Mononuclear cell (primary cell): ENCODE measurements around the gene LRRC8B. TPM values are rescaled to one million over a fixed set of nuclear protein-coding genes. Genes with fewer than 3 reads are reported as not detected.
"Not testable (repeated sequence)": the region's sequence is repeated elsewhere in the genome, so short reads cannot be mapped to it uniquely, and the experiment has no call there.

Source experiments
- H3K27me3 ChIP-seq: 2 replicates; pipeline ENCODE4 v1.6.0; 2011; ENCODE audit warnings: low read length, control low read depth; ENCODE audit not compliant: insufficient read depth
- H3K4me1 ChIP-seq: 2 replicates; pipeline ENCODE4 v1.5.1; 2011; ENCODE audit warnings: mild to moderate bottlenecking, low read length, control low read depth; ENCODE audit not compliant: insufficient read depth
- H3K4me3 ChIP-seq: 2 replicates; pipeline ENCODE4 v1.5.1; 2011; ENCODE audit warnings: mild to moderate bottlenecking, low read length, moderate library complexity
- H3K9me3 ChIP-seq: 2 replicates; pipeline ENCODE4 v1.5.1; 2011; ENCODE audit warnings: low read depth, mild to moderate bottlenecking, control low read depth, low read length
- total RNA-seq: library from RNA; depleted of rRNA; stranded (reverse); fragments of >200 nt; gene quantifications from one replicate; pipeline ENCODE4 v1.2.3, GENCODE V29; 2012

The LRRC8B gene
- total RNA-seq, 1 donor, result 25.3 TPM

DNA sequence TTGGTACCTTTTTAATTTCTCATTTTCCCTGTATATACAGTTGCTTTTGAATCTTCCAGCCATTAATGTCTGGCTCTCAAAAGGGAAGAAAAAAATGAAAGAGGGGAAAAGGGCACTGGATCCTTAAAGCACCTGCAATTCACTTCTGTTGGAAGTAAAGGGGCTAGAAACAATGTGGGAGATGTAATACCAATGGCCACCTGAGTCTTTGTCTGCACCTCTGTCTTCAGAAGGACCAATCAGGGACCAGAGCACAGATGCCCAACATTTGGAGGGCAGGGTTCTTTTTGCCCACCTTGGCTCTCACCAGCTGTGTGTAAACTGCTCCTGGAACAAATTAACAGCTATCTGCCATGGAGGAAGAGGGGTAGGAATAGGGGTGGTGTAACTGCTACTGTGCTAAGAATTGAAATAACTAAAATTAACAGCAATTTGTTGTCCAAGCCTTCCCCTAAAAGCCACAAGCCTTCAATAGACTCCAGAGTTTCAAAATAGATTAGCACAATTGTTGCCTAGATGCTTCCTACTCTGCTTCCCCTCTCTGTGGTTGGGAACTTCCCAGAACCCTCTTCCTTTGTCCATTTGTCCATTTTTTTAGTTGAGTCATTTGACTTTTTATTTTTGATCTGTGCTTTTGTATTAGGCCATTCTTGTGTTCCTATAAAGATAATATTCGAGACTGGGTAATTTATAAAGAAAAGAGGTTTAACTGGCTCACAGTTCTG is 11.5 kb upstream of the LRRC8B start:
- H3K4me3 ChIP-seq, result no peak overlapping the region
- H3K9me3 ChIP-seq, result peaks cover 5% of the 10 kb centered on the region
- no peaks in the 10 kb centered on the region for H3K27me3 ChIP-seq
- no peaks in the 10 kb centered on the region for H3K4me1 ChIP-seq

DNA sequence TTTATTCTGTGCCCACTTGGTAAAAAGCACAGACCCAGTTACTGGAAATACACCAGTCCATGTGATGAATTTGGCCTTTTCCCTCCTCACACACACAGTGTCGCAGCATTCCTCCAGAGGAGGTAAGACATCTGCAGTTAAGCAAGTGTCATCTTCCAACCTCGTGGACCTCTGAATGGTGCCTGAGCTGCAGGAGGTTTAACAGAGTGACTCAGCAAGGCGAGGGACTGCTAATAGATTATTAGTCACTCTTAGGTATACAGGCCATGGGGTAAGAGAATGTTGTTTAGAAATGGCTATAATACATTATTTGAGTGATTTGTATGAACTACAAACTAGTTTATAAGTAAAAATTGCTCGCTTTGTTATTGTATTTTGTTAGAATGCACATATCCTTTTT is 8.6 kb upstream of the LRRC8B start:
- Histone ChIP-seq H3K9me3 (no peaks in the 10 kb centered on the region), H3K27me3 (no peaks in the 10 kb centered on the region), H3K4me3 (no peak overlapping the region), H3K4me1 (no peaks in the 10 kb centered on the region)

DNA sequence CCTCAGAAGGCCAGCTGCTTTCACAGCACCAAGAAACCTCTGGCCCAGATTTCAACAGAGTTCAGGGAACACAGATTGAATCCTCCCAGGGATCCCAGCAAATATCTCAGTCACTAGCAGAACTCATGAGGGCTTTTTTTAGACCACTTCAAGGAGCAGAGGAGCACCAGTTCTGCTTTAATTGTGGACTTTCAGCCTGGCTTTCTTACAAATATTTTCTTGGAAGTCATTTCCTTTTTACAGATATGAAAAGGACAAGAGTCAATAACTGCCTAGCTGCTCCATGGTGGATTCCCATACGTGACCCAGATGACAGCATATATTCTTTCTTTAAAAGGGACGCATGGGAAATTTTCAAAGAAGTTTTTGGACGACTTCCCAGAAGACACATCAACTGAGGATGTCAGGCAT is 6.4 kb upstream of the LRRC8B start:
- Histone ChIP-seq H3K9me3 (no peaks in the 10 kb centered on the region), H3K4me3 (no peak overlapping the region), H3K27me3 (no peaks in the 10 kb centered on the region), H3K4me1 (no peaks in the 10 kb centered on the region)

DNA sequence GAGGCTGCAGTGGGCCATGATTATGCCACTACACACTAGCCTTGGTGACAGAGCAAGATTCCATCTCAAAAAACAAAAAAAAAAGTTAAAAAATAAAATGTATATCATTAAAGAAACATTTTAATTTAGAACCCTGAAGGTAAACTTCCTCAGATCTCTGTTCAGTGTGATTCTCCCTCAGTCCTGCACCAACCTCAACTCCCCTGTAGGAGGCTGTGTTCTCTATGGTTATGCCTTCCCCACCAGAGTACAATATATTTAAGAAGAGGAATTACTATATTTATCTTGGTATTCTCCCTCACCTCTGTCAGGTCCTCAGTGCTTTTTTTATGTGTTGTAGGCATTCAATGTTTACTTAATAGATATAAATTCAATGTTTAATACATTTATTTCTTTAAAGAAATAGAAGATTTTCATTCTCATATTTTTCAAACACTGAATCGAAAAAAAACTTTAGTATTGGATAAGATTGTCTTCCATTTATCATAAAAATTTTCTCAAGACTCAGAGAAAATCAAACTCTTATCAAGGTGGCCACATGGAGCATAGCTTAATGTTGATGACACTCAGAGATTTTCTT is 4.8 kb upstream of the LRRC8B start:
- Histone ChIP-seq H3K27me3 (no peaks in the 10 kb centered on the region), H3K4me3 (no peak overlapping the region), H3K4me1 (peaks cover 9% of the 10 kb centered on the region), H3K9me3 (no peaks in the 10 kb centered on the region)

DNA sequence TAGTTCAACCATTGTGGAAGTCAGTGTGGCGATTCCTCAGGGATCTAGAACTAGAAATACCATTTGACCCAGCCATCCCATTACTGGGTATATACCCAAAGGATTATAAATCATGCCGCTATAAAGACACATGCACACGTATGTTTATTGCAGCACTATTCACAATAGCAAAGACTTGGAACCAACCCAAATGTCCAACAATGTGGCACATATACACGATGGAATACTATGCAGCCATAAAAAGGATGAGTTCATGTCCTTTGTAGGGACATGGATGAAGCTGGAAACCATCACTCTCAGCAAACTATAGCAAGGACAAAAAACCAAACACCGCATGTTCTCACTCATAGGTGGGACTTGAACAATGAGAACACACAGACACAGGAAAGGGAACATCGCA is 2.7 kb upstream of the LRRC8B start:
- H3K4me3 ChIP-seq, result not testable (repeated sequence)

DNA sequence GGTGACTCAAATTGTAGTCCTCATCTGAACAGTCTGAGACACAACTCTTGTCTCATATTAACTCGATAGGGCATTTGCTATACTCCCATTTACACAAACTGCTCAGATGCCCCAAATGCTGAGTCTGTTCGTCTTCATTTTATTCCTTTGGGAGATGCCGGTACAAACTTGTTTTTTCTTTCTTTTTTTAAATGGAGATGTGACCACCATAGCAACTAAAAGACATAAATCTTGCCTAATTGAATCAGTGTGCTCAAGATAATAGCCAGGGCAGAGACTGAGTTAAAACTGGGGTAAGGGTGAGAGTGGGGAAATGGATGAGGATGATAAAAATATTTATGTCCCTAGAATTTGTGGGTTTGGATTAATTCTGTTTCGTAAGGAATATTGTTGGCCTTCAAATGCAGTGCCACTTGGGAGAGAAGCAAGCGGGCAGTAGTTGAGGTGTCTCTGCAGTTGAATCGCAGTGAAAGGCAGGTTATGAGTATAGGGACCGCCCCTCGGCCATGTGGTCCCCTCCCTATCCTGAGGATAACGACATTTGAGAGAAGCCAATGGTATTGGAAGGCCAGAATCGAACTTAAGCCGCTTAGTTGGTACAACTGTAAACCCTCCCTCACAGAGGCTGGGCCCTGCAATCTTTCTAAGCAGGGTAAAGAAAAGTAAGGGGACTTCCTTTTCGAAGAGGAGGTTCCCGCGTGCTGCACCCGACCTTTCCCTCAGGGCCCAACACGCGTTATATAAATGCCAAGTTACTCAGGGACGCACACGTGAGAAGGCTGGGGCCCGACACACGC is 859 bp upstream of the LRRC8B start:
- peak overlapping the region; percentile 84 for H3K4me3 ChIP-seq
- H3K9me3 ChIP-seq, result no peaks in the 10 kb centered on the region
- no peaks in the 10 kb centered on the region for H3K27me3 ChIP-seq
- peaks cover 21% of the 10 kb centered on the region for H3K4me1 ChIP-seq

More for the DNA sequence above, 2.7 kb upstream of the LRRC8B start:
- not testable (repeated sequence) for H3K9me3 ChIP-seq, H3K27me3 ChIP-seq
- peaks cover 21% of the 10 kb centered on the region for H3K4me1 ChIP-seq

DNA sequence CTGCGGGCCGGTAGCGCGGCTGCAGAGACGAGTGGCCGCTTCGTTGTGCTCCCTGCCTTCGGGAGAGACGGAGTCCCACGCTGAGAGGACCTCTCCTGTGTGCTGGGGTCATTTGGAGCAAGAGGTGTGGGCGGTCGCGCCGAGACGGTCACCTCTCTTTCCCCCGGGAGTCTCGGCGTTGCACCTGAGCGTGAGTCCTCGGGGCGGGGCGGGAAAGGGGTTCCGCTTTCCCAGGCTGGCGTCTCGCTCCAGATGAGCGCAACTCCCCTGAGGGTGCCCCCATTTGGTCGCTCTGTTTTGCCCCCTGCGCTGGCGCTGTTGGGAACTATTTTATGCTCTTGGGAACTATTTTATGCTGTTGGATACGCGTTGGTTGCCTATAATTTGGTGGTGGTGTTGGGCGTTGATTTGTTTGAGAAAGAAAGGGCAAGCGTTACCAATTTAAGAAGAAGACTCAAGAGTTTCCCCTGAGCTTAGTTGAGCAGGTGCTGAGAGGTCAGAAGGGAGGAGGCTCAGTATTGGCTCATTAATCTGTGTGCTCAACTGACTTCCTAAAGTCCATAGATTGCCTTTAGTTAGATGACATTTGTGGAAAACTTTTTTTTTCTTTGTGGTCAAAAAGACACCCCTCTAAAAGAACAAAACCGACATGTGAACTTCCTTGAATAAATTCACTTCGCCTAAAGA is 683 bp downstream of the LRRC8B start:
- no peaks in the 10 kb centered on the region for H3K9me3 ChIP-seq
- H3K4me1 ChIP-seq, result peaks cover 21% of the 10 kb centered on the region
- no peaks in the 10 kb centered on the region for H3K27me3 ChIP-seq
- peak overlapping the region; percentile 84 for H3K4me3 ChIP-seq

DNA sequence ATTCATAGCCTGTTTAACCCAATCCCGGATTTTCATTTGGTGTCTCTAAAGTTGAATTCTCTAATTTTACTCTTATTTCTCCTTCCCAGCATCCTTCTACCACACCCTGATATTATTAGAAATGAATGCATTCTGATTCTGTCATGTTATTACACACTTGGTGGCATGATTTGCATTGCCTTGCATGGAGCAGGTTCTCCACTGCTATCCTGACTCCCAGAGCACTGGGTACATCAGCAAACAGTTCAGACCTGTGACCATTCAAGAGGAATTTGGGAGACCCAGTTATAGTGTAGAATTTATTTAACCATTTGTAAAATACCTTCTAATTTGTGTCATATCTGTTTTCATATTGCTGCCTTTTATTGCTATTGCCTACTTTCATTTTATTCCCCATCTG is 2.6 kb downstream of the LRRC8B start:
- Histone ChIP-seq H3K4me3 (no peak overlapping the region), H3K27me3 (no peaks in the 10 kb centered on the region), H3K4me1 (peaks cover 27% of the 10 kb centered on the region), H3K9me3 (no peaks in the 10 kb centered on the region)

DNA sequence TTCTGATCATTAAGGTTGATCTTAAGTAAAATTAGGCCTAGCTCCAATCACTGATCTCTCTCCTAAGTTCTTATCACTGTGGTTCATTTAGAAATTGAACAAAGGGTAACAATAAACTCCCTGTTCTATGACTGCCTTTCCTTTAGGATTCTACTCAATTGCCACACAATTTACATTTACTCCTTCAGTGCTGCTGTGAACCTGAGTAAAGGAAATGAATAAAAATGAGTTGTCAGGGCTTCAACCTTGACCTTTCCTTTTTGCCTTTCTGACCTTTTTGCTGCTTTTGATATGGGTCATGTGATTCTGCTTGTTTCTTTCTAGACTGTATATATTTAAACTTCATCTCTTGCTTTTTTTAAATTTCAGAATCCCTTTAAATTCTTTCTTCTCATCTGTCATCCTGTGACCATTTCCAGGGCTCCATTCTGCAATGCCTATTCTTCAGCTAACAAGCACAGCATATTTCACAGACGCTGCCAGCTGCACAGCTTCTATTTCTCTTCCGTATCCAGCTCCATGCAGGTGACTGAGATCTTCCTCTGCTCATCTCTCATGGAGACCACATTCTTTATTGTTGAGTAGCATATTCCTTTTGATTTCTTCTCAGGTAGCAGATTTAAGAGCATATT is 3.2 kb downstream of the LRRC8B start:
- Histone ChIP-seq H3K4me1 (peaks cover 27% of the 10 kb centered on the region), H3K27me3 (no peaks in the 10 kb centered on the region), H3K4me3 (no peak overlapping the region), H3K9me3 (no peaks in the 10 kb centered on the region)

DNA sequence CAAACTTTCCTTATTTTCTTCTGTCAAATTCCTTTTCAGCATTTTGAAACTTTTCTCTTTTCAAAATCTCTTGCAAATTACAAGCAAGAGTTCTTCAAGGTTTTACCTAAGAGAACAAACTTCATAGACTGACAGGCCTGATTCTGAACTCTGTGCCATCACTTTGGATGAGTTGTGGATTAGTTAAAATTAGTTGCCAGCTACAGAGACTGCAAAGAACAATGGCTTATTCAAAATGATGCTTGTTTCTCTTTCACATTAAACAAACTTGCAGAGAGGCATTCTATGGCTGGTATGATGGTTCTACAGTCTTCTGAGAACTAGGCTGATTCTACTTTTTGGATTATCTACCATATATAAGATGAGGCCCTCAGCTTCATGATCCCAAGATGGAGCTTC is 3.8 kb downstream of the LRRC8B start:
- H3K9me3 ChIP-seq, result no peaks in the 10 kb centered on the region
- peaks cover 27% of the 10 kb centered on the region for H3K4me1 ChIP-seq
- H3K27me3 ChIP-seq, result no peaks in the 10 kb centered on the region
- no peak overlapping the region for H3K4me3 ChIP-seq

DNA sequence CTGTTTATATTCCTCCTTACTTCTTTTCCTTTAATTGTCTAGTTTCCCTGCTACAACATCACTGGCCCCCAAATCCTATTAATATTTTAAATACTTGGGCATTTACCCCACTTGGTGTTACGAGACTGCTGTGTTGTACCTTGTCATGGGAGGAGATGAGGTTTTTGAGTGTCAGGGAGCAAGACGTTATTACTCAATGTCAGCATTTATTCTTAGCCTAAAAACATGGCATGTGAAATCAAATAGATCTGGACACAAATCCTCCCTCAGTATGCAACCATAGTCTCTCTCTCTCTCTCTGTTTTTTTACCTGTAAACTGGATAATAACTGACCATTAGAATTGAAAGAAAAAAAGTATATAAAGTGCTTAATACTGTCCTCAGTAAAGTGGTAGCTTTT is 4.6 kb downstream of the LRRC8B start:
- H3K9me3 ChIP-seq, result no peaks in the 10 kb centered on the region
- no peaks in the 10 kb centered on the region for H3K27me3 ChIP-seq
- H3K4me1 ChIP-seq, result peaks cover 21% of the 10 kb centered on the region
- no peak overlapping the region for H3K4me3 ChIP-seq

DNA sequence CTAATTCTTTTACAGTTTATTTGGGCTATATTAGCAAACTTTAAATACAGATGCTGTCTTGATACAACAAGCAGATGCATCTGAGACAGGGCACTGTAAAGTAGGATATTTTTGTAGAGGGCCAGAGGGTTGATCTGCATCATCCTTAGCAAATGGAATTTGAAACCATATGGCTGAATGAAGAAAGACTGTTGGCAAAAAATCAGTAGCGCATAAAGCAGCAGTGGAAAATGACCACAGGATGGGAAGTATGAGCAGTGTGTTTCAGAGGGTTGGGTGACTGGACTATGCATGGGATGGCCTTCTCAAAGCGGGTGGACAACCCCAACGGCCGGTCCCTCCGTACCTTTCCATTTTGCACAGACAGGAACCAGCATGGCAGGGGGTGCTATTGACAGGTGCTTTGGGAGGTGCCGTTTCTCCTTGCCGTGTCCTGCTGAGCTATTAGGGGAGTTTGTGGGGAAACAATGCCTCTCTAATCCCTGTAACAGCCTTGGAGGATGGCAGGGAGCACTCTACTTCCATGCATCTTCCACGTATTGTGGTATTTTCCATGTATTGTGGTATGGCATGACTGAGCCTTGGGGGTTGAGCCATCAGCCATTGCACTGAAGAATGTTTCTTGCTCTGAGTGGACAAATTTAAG is 5.9 kb downstream of the LRRC8B start:
- Histone ChIP-seq H3K4me1 (peaks cover 14% of the 10 kb centered on the region), H3K9me3 (no peaks in the 10 kb centered on the region), H3K27me3 (no peaks in the 10 kb centered on the region), H3K4me3 (no peak overlapping the region)

DNA sequence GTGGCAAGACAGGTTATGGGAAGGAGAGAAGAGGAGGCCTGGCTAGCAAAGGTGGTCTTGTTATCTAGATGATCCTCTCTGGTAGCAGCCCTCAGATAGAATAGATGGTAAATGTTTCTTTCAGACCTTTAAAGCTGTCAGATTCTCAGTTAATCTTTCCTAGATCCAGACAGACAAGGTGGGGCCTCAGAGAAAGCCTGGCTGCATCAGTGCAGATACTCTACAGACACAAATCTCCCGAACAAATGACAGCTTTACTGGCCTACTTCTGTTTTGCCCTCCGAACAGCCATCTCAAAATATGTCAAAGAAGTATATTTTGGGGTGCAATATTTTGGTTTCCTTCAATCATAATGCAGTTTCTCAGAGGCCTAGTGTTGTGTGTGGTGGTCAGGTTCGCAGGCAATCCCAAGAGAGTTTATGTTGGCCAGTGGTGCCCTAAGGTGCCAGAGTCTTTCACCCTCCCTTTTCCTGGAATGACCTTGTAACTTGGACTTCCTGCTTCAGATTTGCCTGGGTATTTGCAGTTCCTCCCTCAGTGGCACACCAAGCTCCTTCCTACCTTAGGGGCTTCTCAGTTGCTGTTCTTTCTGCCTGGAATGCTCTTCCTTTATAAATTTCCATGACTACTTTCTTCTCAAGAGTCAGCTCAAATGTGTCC is 7.0 kb downstream of the LRRC8B start:
- H3K27me3 ChIP-seq, result no peaks in the 10 kb centered on the region
- peaks cover 6% of the 10 kb centered on the region for H3K4me1 ChIP-seq
- no peaks in the 10 kb centered on the region for H3K9me3 ChIP-seq
- no peak overlapping the region for H3K4me3 ChIP-seq

DNA sequence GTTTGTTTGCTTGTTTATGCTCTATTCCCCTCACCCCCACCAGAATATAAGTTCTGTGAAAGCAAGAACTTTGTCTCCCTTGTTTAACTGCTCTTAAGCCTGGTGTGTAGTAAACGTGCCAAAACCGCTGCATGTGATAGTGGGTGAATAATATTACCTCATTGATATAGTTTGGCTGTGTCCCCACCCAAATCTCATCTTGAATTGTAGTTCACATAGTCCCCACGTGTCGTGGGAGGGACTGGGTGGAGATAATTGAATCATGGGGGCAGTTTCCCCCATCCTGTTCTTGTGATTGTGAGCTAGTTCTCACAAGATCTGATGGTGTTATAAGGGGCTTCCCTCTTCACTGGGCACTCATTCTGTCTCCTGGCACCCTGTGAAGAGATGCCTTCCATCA is 7.6 kb downstream of the LRRC8B start:
- Histone ChIP-seq H3K4me3 (no peak overlapping the region), H3K27me3 (no peaks in the 10 kb centered on the region), H3K9me3 (no peaks in the 10 kb centered on the region), H3K4me1 (peaks cover 6% of the 10 kb centered on the region)
